Osteocyte (in vitro differentiated cells): ENCODE measurements around the gene PCDH8. TPM values are rescaled to one million over a fixed set of nuclear protein-coding genes. Genes with fewer than 3 reads are reported as not detected.

Experiments
- DNase-seq: peaks from one replicate; pipeline ENCODE4 v3.0.0; 2021; ENCODE audit warnings: mixed read lengths; ENCODE audit not compliant: unreplicated experiment; ENCODE audit errors: extremely low spot score
- H3K27ac Mint-ChIP-seq: one replicate; pipeline ENCODE4 v1.8.0; 2021; ENCODE audit warnings: mild to moderate bottlenecking, mixed read lengths; ENCODE audit not compliant: unreplicated experiment
- H3K27me3 Mint-ChIP-seq: one replicate; pipeline ENCODE4 v1.8.0; 2021; ENCODE audit warnings: mixed read lengths; ENCODE audit not compliant: unreplicated experiment
- H3K36me3 Mint-ChIP-seq: one replicate; pipeline ENCODE4 v1.8.0; 2021; ENCODE audit warnings: mixed read lengths; ENCODE audit not compliant: unreplicated experiment
- H3K4me1 Mint-ChIP-seq: one replicate; pipeline ENCODE4 v1.8.0; 2021; ENCODE audit warnings: mixed read lengths; ENCODE audit not compliant: unreplicated experiment
- H3K4me3 Mint-ChIP-seq: one replicate; pipeline ENCODE4 v1.8.0; 2021; ENCODE audit warnings: mild to moderate bottlenecking, moderate library complexity, mixed read lengths; ENCODE audit not compliant: unreplicated experiment
- H3K9me3 Mint-ChIP-seq: one replicate; pipeline ENCODE4 v1.8.0; 2021; ENCODE audit warnings: mixed read lengths; ENCODE audit not compliant: unreplicated experiment
- CTCF ChIP-seq: fragments of 200-600 bp; sonication (generic); IDR thresholded peaks from 2 replicates; pipeline ENCODE4 v1.5.0; 2021; ENCODE audit warnings: antibody characterized with exemption, mild to moderate bottlenecking, moderate library complexity
- total RNA-seq: library from RNA; stranded (reverse); gene quantifications from 2 replicates; pipeline ENCODE4 v1.2.1, GENCODE V29; 2021

PCDH8 gene
- total RNA-seq, 1 donor from 2014 or later, result not detected

GRCh38 chr13:52879950-52880741 lies 31.7 kb upstream of the PCDH8 start:
- no peak for DNase-seq
- H3K4me1 Mint-ChIP-seq, result no peaks in the 10 kb centered on the region
- no peak for TF ChIP-seq CTCF

DNA sequence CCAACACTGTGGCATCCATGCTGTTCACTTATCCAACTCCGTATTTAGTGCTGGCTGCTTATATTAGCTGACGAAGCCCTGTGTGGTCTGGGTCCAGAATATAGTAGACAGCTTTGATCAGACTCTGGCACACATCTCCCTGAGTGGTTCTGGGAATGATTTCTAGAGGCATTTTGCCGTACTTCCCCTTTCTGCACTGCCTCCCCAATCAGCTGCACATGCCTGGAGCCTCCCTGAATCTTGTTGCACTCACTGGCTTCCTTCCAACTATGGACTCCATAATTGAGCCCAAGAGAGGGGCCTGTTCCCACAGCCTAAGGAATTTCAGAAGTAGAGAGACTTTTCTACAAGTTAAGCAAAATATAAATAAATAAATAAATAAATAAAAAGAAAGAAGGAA lies 30.4 kb upstream of the PCDH8 start:
- no peak for TF ChIP-seq CTCF
- Mint-ChIP-seq H3K36me3 (no peaks in the 10 kb centered on the region), H3K4me1 (no peaks in the 10 kb centered on the region), H3K27ac (no peak overlapping the region), H3K27me3 (no peaks in the 10 kb centered on the region), H3K4me3 (no peak overlapping the region), H3K9me3 (peaks cover 39% of the 10 kb centered on the region)
- DNase-seq, result no peak

More at GRCh38 chr13:52879950-52880741, 31.7 kb upstream of the PCDH8 start:
- Mint-ChIP-seq H3K27ac (no peak overlapping the region), H3K27me3 (no peaks in the 10 kb centered on the region), H3K9me3 (peaks cover 44% of the 10 kb centered on the region), H3K4me3 (no peak overlapping the region), H3K36me3 (no peaks in the 10 kb centered on the region)

DNA sequence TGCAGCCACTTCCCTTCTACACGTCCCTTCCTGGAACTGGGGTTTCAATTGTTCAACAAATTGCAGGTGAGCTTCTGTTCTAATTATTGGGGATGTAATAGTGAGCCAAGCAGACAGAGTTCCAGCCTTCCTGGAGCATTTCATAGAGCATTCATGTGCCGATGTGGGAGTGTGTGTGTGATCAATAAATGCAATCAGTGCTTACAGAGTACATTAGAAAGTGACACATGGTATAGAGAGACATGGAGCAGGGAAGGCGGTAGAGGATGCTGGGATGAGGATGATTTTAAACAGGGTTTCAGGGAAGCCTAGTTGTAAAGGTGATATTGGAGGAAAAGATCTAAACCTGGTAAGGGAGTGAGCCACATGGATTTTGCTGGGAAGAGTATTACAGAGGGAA lies 21.7 kb upstream of the PCDH8 start:
- no peak for DNase-seq

GRCh38 chr13:52869621-52870020 lies 21.2 kb upstream of the PCDH8 start:
- H3K4me3 Mint-ChIP-seq, result no peak overlapping the region
- H3K27ac Mint-ChIP-seq, result no peak overlapping the region
- no peak for DNase-seq
- peaks cover 13% of the 10 kb centered on the region for H3K9me3 Mint-ChIP-seq
- no peak for TF ChIP-seq CTCF
- no peaks in the 10 kb centered on the region for H3K4me1 Mint-ChIP-seq
- H3K27me3 Mint-ChIP-seq, result no peaks in the 10 kb centered on the region
- no peaks in the 10 kb centered on the region for H3K36me3 Mint-ChIP-seq

More for the DNA sequence above, 21.7 kb upstream of the PCDH8 start:
- H3K27me3 Mint-ChIP-seq, result no peaks in the 10 kb centered on the region
- H3K4me1 Mint-ChIP-seq, result no peaks in the 10 kb centered on the region
- no peak for TF ChIP-seq CTCF
- H3K27ac Mint-ChIP-seq, result no peak overlapping the region
- no peaks in the 10 kb centered on the region for H3K36me3 Mint-ChIP-seq
- no peak overlapping the region for H3K4me3 Mint-ChIP-seq
- peaks cover 13% of the 10 kb centered on the region for H3K9me3 Mint-ChIP-seq

DNA sequence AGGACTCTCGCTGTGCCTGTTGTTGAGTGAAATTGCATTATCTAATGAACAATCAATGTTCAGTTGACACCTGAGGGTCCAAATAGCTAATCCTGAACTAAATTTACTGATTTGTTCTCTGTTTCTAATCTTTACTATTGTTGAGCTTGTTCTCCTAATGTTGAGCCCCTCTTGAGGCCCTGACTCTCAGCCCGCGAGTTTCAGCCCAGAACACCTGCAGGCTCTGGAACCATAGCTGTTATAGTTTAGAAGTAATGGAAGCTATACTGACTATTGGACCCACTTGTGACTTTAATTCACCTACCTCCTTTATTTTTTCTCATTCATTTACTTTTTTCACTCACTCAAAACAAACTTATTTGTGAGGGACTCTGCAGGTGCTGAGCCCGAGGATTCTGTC lies 20.6 kb upstream of the PCDH8 start:
- H3K36me3 Mint-ChIP-seq, result no peaks in the 10 kb centered on the region
- H3K27ac Mint-ChIP-seq, result no peak overlapping the region
- no peaks in the 10 kb centered on the region for H3K4me1 Mint-ChIP-seq
- no peak for TF ChIP-seq CTCF
- no peak for DNase-seq
- no peaks in the 10 kb centered on the region for H3K27me3 Mint-ChIP-seq
- H3K4me3 Mint-ChIP-seq, result no peak overlapping the region
- H3K9me3 Mint-ChIP-seq, result peaks cover 13% of the 10 kb centered on the region
